ENCODE data around the gene PLEKHS1.

GRCh38 chr10:113754768-113755167 is 3.3 kb downstream of the PLEKHS1 start:
- TF ChIP-seq CTCF (IDR thresholded peaks at IDR 0.05), result no peak
- no peak for TF ChIP-seq SIN3A (IDR thresholded peaks at IDR 0.05; ENCODE audit: borderline replicate concordance, insufficient read depth, low read depth, low read length)
- TF ChIP-seq TCF7L2 (IDR thresholded peaks at IDR 0.05; ENCODE audit: low read depth, low read length), result no peak

Data from Panc1 (cell line).